Endothelial cell of umbilical vein (primary cell): ENCODE measurements around the gene INSL4. TPM values are rescaled to one million over a fixed set of nuclear protein-coding genes. Genes with fewer than 3 reads are reported as not detected.

Experiments used
- BruUV-seq: library from RNA; stranded (reverse); fragments of 400-500 nt; replicated peaks from 2 replicates; lab custom pipeline; 2021; lab: Mats Ljungman, UMichigan
- CTCF ChIA-PET: fragments of 300-600, 350-600 bp; sonication (Branson Sonifier 250); formaldehyde crosslinking; loops from one replicate; lab custom pipeline; 2021; ENCODE audit warnings: antibody characterized with exemption, inconsistent platforms; lab: Charles Lee
- POLR2A ChIA-PET: fragments of 300-600, 350-600 bp; sonication (Branson Sonifier 250); formaldehyde crosslinking; loops from one replicate; lab custom pipeline; 2021; ENCODE audit warnings: antibody characterized with exemption, inconsistent platforms; lab: Charles Lee
- DNase-seq: peaks from one replicate; pipeline ENCODE4 v3.0.0-alpha.2; 2011; ENCODE audit warnings: low read depth, low spot score
- FAIRE-seq: peaks from 2 replicates; lab custom pipeline; 2011; peaks lifted over from hg19 to GRCh38; lab: Jason Lieb, UNC
- H2AFZ ChIP-seq: 2 replicates; pipeline ENCODE4 v1.6.0; 2012; ENCODE audit warnings: low read depth, low read length, control low read depth, inconsistent platforms
- H3K27ac ChIP-seq: 2 replicates; pipeline ENCODE4 v1.5.1; 2011; ENCODE audit warnings: low read depth, mild to moderate bottlenecking, control low read depth, low read length, moderate library complexity; ENCODE audit not compliant: insufficient read depth
- H3K27me3 ChIP-seq, 2 experiments: 2 replicates each; pipeline versions ENCODE4 v1.6.0 to v1.6.1; 2011; ENCODE audit warnings: low read length in 2 of 2, mixed read lengths in 1 of 2; ENCODE audit not compliant: control insufficient read depth in 2 of 2, insufficient read depth in 2 of 2
- H3K36me3 ChIP-seq, 2 experiments: 2 replicates in 1 of 2; 3 replicates in 1 of 2; pipeline ENCODE4 v1.5.1; 2011; ENCODE audit warnings: low read length in 2 of 2, mild to moderate bottlenecking in 1 of 2, moderate library complexity in 1 of 2; ENCODE audit not compliant: control insufficient read depth in 2 of 2, insufficient read depth in 2 of 2; ENCODE audit errors: extremely low read depth in 1 of 2
- H3K4me1 ChIP-seq: 3 replicates; pipeline ENCODE4 v1.5.1; 2011; ENCODE audit warnings: mild to moderate bottlenecking, low read length; ENCODE audit not compliant: control insufficient read depth, insufficient read depth; ENCODE audit errors: extremely low read depth
- H3K4me2 ChIP-seq: 2 replicates; pipeline ENCODE4 v1.6.1; 2011; ENCODE audit warnings: low read length, control low read depth, mixed read lengths; ENCODE audit not compliant: insufficient read depth
- H3K4me3 ChIP-seq, 3 experiments: fragments of 200-600 bp in 1 of 3; sonication (generic), shearing (Covaris generic) in 1 of 3; replicated peaks in 1 of 3; 2 replicates each; pipeline ENCODE4 v1.5.1; 2011 to 2016; ENCODE audit warnings: control low read depth in 3 of 3, low read length in 3 of 3, mild to moderate bottlenecking in 2 of 3, inconsistent platforms in 1 of 3, low read depth in 1 of 3, moderate library complexity in 1 of 3; ENCODE audit not compliant: insufficient read depth in 1 of 3
- H3K79me2 ChIP-seq: 2 replicates; pipeline ENCODE4 v1.6.0; 2012; ENCODE audit warnings: low read length, inconsistent platforms; ENCODE audit not compliant: control insufficient read depth, insufficient read depth
- H3K9ac ChIP-seq: replicated peaks from 2 replicates; pipeline ENCODE3; 2011; ENCODE audit warnings: low read length, control low read depth; ENCODE audit not compliant: insufficient read depth; ENCODE audit errors: extremely low read depth
- H3K9me1 ChIP-seq: replicated peaks from 3 replicates; pipeline ENCODE4 v1.6.0; 2011; ENCODE audit warnings: mild to moderate bottlenecking, low read length; ENCODE audit not compliant: control insufficient read depth, insufficient read depth; ENCODE audit errors: extremely low read depth
- H3K9me3 ChIP-seq: replicated peaks from 2 replicates; pipeline ENCODE4 v1.5.1; 2012; ENCODE audit warnings: low read length, inconsistent platforms; ENCODE audit not compliant: control insufficient read depth, insufficient read depth
- H4K20me1 ChIP-seq: replicated peaks from 2 replicates; pipeline ENCODE3; 2011; ENCODE audit warnings: mild to moderate bottlenecking, low read length; ENCODE audit not compliant: control insufficient read depth, insufficient read depth; ENCODE audit errors: extremely low read depth
- CTCF ChIP-seq, 2 donors: IDR thresholded peaks; 1 replicate in 1 of 2; 2 replicates in 1 of 2; pipeline ENCODE4 v1.5.1; 2011; ENCODE audit warnings: low read length in 2 of 2, mild to moderate bottlenecking in 2 of 2, moderate library complexity in 2 of 2, control low read depth in 1 of 2, inconsistent platforms in 1 of 2, low read depth in 1 of 2; ENCODE audit not compliant: insufficient read depth in 1 of 2; ENCODE audit errors: extremely low read depth in 1 of 2
- EZH2 ChIP-seq: IDR thresholded peaks from 2 replicates; pipeline ENCODE4 v1.6.1; 2012; ENCODE audit warnings: borderline replicate concordance, low read depth, mild to moderate bottlenecking, moderate library complexity, low read length, inconsistent platforms; ENCODE audit not compliant: severe bottlenecking
- FOS ChIP-seq: IDR thresholded peaks from 2 replicates; pipeline ENCODE4 v1.6.1; 2011; ENCODE audit warnings: mild to moderate bottlenecking, low read length, moderate library complexity, borderline replicate concordance; ENCODE audit not compliant: insufficient read depth
- GATA2 ChIP-seq: IDR thresholded peaks from 2 replicates; pipeline ENCODE4 v1.7.0; 2011; ENCODE audit warnings: low read depth, mild to moderate bottlenecking, moderate library complexity, mixed read lengths, low read length; ENCODE audit not compliant: insufficient read length, insufficient read depth
- JUN ChIP-seq: IDR thresholded peaks from 2 replicates; pipeline ENCODE4 v1.6.1; 2011; ENCODE audit warnings: borderline replicate concordance, low read depth; ENCODE audit not compliant: insufficient read length, insufficient read depth
- MAX ChIP-seq: IDR thresholded peaks from 2 replicates; pipeline ENCODE4 v1.6.1; 2011; ENCODE audit not compliant: insufficient read depth, insufficient read length
- MYC ChIP-seq: IDR thresholded peaks from one replicate; pipeline ENCODE4 v1.6.1; 2011; ENCODE audit warnings: mild to moderate bottlenecking, low read depth, low read length
- POLR2A ChIP-seq: IDR thresholded peaks from 2 replicates; pipeline ENCODE4 v1.6.1; 2012; ENCODE audit warnings: low read depth, mild to moderate bottlenecking, control low read depth, low read length
- POLR2AphosphoS5 ChIP-seq: IDR thresholded peaks from 2 replicates; pipeline ENCODE4 v1.6.1; 2012; ENCODE audit warnings: low read depth, mild to moderate bottlenecking, control low read depth, low read length, moderate library complexity; ENCODE audit not compliant: insufficient read depth
- dilution Hi-C: fragments of 300-500 bp; cut with MboI; formaldehyde crosslinking; loops from one replicate; pipeline ENCODE4 v1.15.0; 2019; ENCODE audit warnings: low sequenced_read_pairs; ENCODE audit not compliant: extremely low pct_ligation_motif_present
- intact Hi-C: fragments of 100-400 bp; cut with micrococcal nuclease; formaldehyde crosslinking; loops from one replicate; pipeline ENCODE4 v1.10.0; 2022
- polyA plus RNA-seq, 4 experiments: library from polyadenylated mRNA; depleted of rRNA in 3 of 4; stranded (reverse) in 3 of 4; unstranded in 1 of 4; fragments of >200 nt; gene quantifications; 2 replicates each; pipeline versions ENCODE4 v1.2.1 to v1.2.3, GENCODE V29; 2011 to 2012; ENCODE audit warnings: missing spikeins in 1 of 4
- total RNA-seq: library from RNA; stranded (reverse); gene quantifications from 2 replicates; pipeline ENCODE4 v1.2.3, GENCODE V29; 2021

Gene INSL4
- total and polyA plus RNA-seq, 2 donors (not counting 3 experiments of a cell fraction or from before 2014, with no cell fraction given) = not detected

- ChIA-PET CTCF (interaction anchor here (1.7 kb wide), 1 partner anchor 80 kb away, joined by 5 read pairs; no protein-coding TSS in a partner anchor), POLR2A (no interaction called here)
- Histone ChIP-seq H3K9me1 (no peaks in the 10 kb centered on the region), H3K4me1 (peaks cover 24% of the 10 kb centered on the region), H3K79me2 (no peaks in the 10 kb centered on the region), H3K27ac (no peak overlapping the region), H4K20me1 (no peaks in the 10 kb centered on the region), H3K4me3 (no peak overlapping the region), H3K9ac (no peak overlapping the region), H3K27me3 (no peaks in the 10 kb centered on the region), H3K4me2 (no peak overlapping the region), H2AFZ (no peak overlapping the region), H3K9me3 (no peaks in the 10 kb centered on the region), H3K36me3 (no peaks in the 10 kb centered on the region)
- BruUV-seq = no TSS peak
- intact Hi-C loops = loop anchor here (10.0 kb wide), 1 partner anchor 501 kb away; no protein-coding TSS in a partner anchor
- no peak for DNase-seq
- no peak for TF ChIP-seq MYC
- TF ChIP-seq POLR2A = no peak
- no peak for TF ChIP-seq MAX
- TF ChIP-seq FOS = no peak
- TF ChIP-seq EZH2 = no peak
- TF ChIP-seq GATA2 = no peak
- dilution Hi-C loops = no loop called here
- no peak for FAIRE-seq
Observed at GRCh38 chr9:5265939-5266338, 34.7 kb downstream of the INSL4 start.

- BruUV-seq = no TSS peak
- ChIA-PET POLR2A (no interaction called here), CTCF (interaction anchor here (0.6 to 2.5 kb wide), 16 partner anchors 9 to 896 kb away, joined by 3 to 16 read pairs (median 3); partner anchors contain the start of gene CD274)
- TF ChIP-seq POLR2A (no peak), CTCF (IDR thresholded peaks at IDR 0.05; ENCODE audit: extremely low read depth in 1 of 2, insufficient read depth in 1 of 2, low read depth in 1 of 2, low read length in 2 of 2) (no peak), MYC (no peak), EZH2 (no peak), GATA2 (peak; percentile 34), FOS (peak; percentile 44), POLR2AphosphoS5 (peak; percentile 76), JUN (peak; percentile 91), MAX (no peak)
- H3K4me1 ChIP-seq = peaks cover 24% of the 10 kb centered on the region
- no peaks in the 10 kb centered on the region for H3K9me3 ChIP-seq
- no peaks in the 10 kb centered on the region for H4K20me1 ChIP-seq
- peak; percentile 90 for DNase-seq
- peak overlapping the region; percentile 58 for H3K4me2 ChIP-seq
- no peaks in the 10 kb centered on the region for H3K79me2 ChIP-seq
- intact Hi-C loops = loop anchor here (1.0 to 10.0 kb wide), 9 partner anchors 83 to 504 kb away; partner anchors contain the start of gene PLGRKT
- FAIRE-seq = peak; percentile 94
- H3K27ac ChIP-seq = peak overlapping the region; percentile 99
- peak overlapping the region; percentile 82 for H3K9ac ChIP-seq
- dilution Hi-C loops = no loop called here
- no peaks in the 10 kb centered on the region for H3K36me3 ChIP-seq
- H3K4me3 ChIP-seq = no peak overlapping the region
- H3K9me1 ChIP-seq = no peaks in the 10 kb centered on the region
- no peaks in the 10 kb centered on the region for H3K27me3 ChIP-seq
- peak overlapping the region; percentile 44 for H2AFZ ChIP-seq
Observed at GRCh38 chr9:5269249-5269715, 38.1 kb downstream of the INSL4 start.
